HCT116 (cell line): ENCODE data around the gene ANGPTL8. TPM values are rescaled to one million over a fixed set of nuclear protein-coding genes. Genes with fewer than 3 reads are reported as not detected.

Experiments used
- ATAC-seq: fragments of 200-7000 bp; cut with Tn5 transposase; 2 replicates; pipeline ENCODE4 v1.9.1; 2020; ENCODE audit warnings: mild to moderate bottlenecking, moderate library complexity
- BruUV-seq: library from RNA; stranded (reverse); fragments of 400-500 nt; replicated peaks from 2 replicates; lab custom pipeline; 2021; lab: Mats Ljungman, UMichigan
- CTCF ChIA-PET: fragments of 300-600 bp; sonication (Branson Sonifier 250); formaldehyde crosslinking; loops from one replicate; lab custom pipeline; 2021; ENCODE audit warnings: antibody characterized with exemption; lab: Charles Lee
- POLR2A ChIA-PET: fragments of 300-600, 350-600 bp; sonication (Branson Sonifier 250); formaldehyde crosslinking; loops from one replicate; lab custom pipeline; 2021; ENCODE audit warnings: antibody characterized with exemption; lab: Charles Lee
- RAD21 ChIA-PET, 2 experiments: fragments of 300-600 bp; sonication (Branson Sonifier 250); formaldehyde crosslinking; loops; one replicate each; lab custom pipeline; 2023; ENCODE audit warnings: low total read pairs in 2 of 2; ENCODE audit not compliant: uncharacterized antibody in 2 of 2, unreplicated experiment in 2 of 2, low non-redundant PET in 1 of 2; lab: Charles Lee
- DNase-seq: peaks from one replicate; pipeline ENCODE4 v3.0.0-alpha.2; 2010; ENCODE audit warnings: low read depth, low spot score
- H2AFZ ChIP-seq: fragments of 200-600 bp; shearing (Covaris generic), sonication (generic); 2 replicates; pipeline ENCODE4 v1.6.1; 2017; ENCODE audit warnings: low read depth, mixed run types, mixed read lengths, antibody characterized with exemption, low read length; ENCODE audit not compliant: poor library complexity, severe bottlenecking
- H3K27ac ChIP-seq: 2 replicates; pipeline ENCODE4 v1.5.1; 2012; ENCODE audit warnings: low read depth, low read length
- H3K27me3 ChIP-seq: fragments of 200-600 bp; sonication (generic); 2 replicates; pipeline ENCODE4 v1.6.1; 2016; ENCODE audit warnings: mixed run types, low read length, mixed read lengths; ENCODE audit not compliant: insufficient read depth
- H3K36me3 ChIP-seq, 2 experiments: fragments of 200-500 bp in 1 of 2; fragments of 200-600 bp in 1 of 2; sonication (Bioruptor generic) in 1 of 2; sonication (generic) in 1 of 2; 2 replicates each; pipeline versions ENCODE4 v1.5.1 to v1.6.1; 2014 to 2016; ENCODE audit warnings: low read length in 2 of 2, inconsistent platforms in 1 of 2, mixed read lengths in 1 of 2, mixed run types in 1 of 2; ENCODE audit not compliant: insufficient read depth in 2 of 2, control insufficient read depth in 1 of 2
- H3K4me1 ChIP-seq, 2 experiments: fragments of 200-600 bp in 1 of 2; sonication (generic) in 1 of 2; 2 replicates each; pipeline versions ENCODE4 v1.5.1 to v1.6.1; 2012 to 2017; ENCODE audit warnings: low read length in 2 of 2, inconsistent platforms in 1 of 2, mild to moderate bottlenecking in 1 of 2, mixed read lengths in 1 of 2, mixed run types in 1 of 2, moderate library complexity in 1 of 2; ENCODE audit not compliant: insufficient read depth in 2 of 2, control insufficient read depth in 1 of 2
- H3K4me2 ChIP-seq: fragments of 200-600 bp; sonication (generic); 2 replicates; pipeline ENCODE4 v1.6.1; 2017; ENCODE audit warnings: mixed run types, low read length, mixed read lengths
- H3K4me3 ChIP-seq, 2 experiments: fragments of 200-600 bp in 1 of 2; sonication (generic) in 1 of 2; replicated peaks in 1 of 2; 2 replicates each; pipeline ENCODE4 v1.5.1; 2011 to 2016; ENCODE audit warnings: low read length in 2 of 2, control low read depth in 1 of 2, low read depth in 1 of 2, mild to moderate bottlenecking in 1 of 2, mixed read lengths in 1 of 2, mixed run types in 1 of 2
- H3K79me2 ChIP-seq: fragments of 200-600 bp; sonication (generic); 2 replicates; pipeline ENCODE4 v1.6.1; 2017; ENCODE audit warnings: mild to moderate bottlenecking, mixed run types, low read length, moderate library complexity, mixed read lengths; ENCODE audit not compliant: insufficient read depth
- H3K9ac ChIP-seq: fragments of 200-600 bp; sonication (generic); 2 replicates; pipeline ENCODE4 v1.6.1; 2016; ENCODE audit warnings: low read length, mixed read lengths
- H3K9me2 ChIP-seq: fragments of 200-600 bp; sonication (generic), shearing (Covaris generic); 2 replicates; pipeline ENCODE4 v1.6.1; 2017; ENCODE audit warnings: mixed run types, mild to moderate bottlenecking, moderate library complexity; ENCODE audit not compliant: insufficient read depth
- H3K9me3 ChIP-seq, 2 experiments: fragments of 200-500 bp in 1 of 2; fragments of 200-600 bp in 1 of 2; sonication (Bioruptor generic) in 1 of 2; sonication (generic) in 1 of 2; 2 replicates each; pipeline ENCODE4 v1.6.1; 2014 to 2017; ENCODE audit warnings: low read length in 2 of 2, mixed read lengths in 2 of 2, inconsistent platforms in 1 of 2, low read depth in 1 of 2, mild to moderate bottlenecking in 1 of 2, mixed run types in 1 of 2, moderate library complexity in 1 of 2; ENCODE audit not compliant: control insufficient read depth in 1 of 2, insufficient read depth in 1 of 2
- H4K20me1 ChIP-seq: fragments of 200-600 bp; sonication (generic), shearing (Covaris generic); 2 replicates; pipeline ENCODE4 v1.6.1; 2017; ENCODE audit warnings: mixed run types, mild to moderate bottlenecking, moderate library complexity; ENCODE audit not compliant: insufficient read depth
- ELF1 ChIP-seq: IDR thresholded peaks from 2 replicates; pipeline ENCODE4 v1.6.1; 2012; ENCODE audit warnings: low read depth, borderline replicate concordance
- RAD21 ChIP-seq: IDR thresholded peaks from 2 replicates; pipeline ENCODE4 v1.6.1; 2012; ENCODE audit warnings: low read depth, mild to moderate bottlenecking
- SIN3A ChIP-seq: IDR thresholded peaks from 2 replicates; pipeline ENCODE4 v1.6.1; 2012; ENCODE audit warnings: low read depth
- ZNF274 ChIP-seq: fragments of 200-500 bp; sonication (Bioruptor generic); IDR thresholded peaks from 2 replicates; pipeline ENCODE4 v1.6.1; 2014; ENCODE audit warnings: mild to moderate bottlenecking, low read depth, low read length, inconsistent platforms
- intact Hi-C: fragments of 100-400 bp; cut with micrococcal nuclease; formaldehyde crosslinking; loops from 2 replicates; pipeline ENCODE4 v1.10.0; 2022
- total RNA-seq: library from RNA; stranded (reverse); gene quantifications from one replicate; pipeline ENCODE4 v1.2.1, GENCODE V29; 2021; ENCODE audit not compliant: unreplicated experiment
- TF ChIP-seq, protein P1 (sequence below): IDR thresholded peaks from 2 replicates; pipeline ENCODE4 v1.6.1; 2012; ENCODE audit warnings: low read depth

Gene ANGPTL8
- total RNA-seq, 1 experiment from 2014 or later = not detected

DNA sequence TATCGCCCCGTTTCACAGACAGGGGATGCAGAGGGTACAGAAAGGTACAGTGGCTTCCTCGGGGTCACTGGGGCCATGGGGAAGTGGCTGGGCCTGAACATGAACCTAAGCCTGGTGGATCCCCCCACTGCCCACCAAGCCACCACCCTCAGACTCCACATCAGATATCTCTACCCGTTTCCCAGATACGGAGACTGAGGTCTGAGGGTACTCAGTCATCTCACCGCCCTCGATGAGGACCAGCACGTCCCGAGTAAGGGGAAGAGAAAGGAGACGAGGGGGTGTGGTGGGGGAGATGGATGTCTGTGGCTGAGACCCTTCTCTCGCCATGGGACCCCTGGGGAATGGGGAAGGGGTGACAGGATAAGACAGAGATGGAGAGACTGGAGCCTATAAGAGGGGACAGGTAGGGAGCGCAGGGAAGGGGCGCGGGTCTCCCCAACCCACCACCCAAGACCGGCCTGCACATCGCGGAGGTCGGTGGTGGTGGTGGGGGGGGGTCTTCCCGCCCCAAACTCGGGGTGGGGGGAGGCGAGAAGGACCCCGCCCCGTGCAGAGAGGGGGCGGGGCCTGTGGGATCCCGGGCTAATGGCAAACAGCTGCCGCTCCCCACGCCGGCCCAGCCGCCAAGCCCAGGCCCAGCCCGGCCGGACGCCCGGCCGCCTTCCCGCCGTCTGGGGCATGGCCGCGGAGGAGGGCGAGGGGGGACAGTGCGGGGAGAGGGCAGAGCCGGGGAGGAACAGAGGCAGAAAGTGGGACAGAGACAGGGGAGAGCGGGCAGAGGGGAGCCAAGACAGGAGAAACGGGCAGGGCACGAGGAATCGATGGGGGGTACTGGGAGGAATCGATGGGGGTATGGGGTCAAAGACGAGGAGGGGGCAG is 42.8 kb upstream of the ANGPTL8 start:
- peak overlapping the region; percentile 75 for H3K4me2 ChIP-seq
- RAD21 ChIA-PET = no interaction called here
- peaks cover 0 to 6% of the 10 kb centered on the region in 2 experiments; a peak in 1 of 4 replicates for H3K36me3 ChIP-seq
- POLR2A ChIA-PET = no interaction called here
- H4K20me1 ChIP-seq = no peaks in the 10 kb centered on the region
- DNase-seq (no peak), ATAC-seq (peak; percentile 38)
- H3K9me2 ChIP-seq = no peaks in the 10 kb centered on the region
- no peak overlapping the region for H2AFZ ChIP-seq
- CTCF ChIA-PET = no interaction called here
- no TSS peak for BruUV-seq
- peak overlapping the region; percentile 81 for H3K27ac ChIP-seq
- no peaks in the 10 kb centered on the region for H3K27me3 ChIP-seq
- H3K9me3 ChIP-seq = no peaks in the 10 kb centered on the region
- peak overlapping the region; percentile 66 for H3K9ac ChIP-seq
- H3K4me1 ChIP-seq = peaks cover 18 to 28% of the 10 kb centered on the region in 2 experiments
- intact Hi-C loops = no loop called here
- TF ChIP-seq SIN3A (0 out of 2 replicates have a peak, but pooled peaks have one; percentile 2), ZNF274 (no peak), RAD21 (no peak), ELF1 (no peak)
- TF ChIP-seq, protein P1, sequence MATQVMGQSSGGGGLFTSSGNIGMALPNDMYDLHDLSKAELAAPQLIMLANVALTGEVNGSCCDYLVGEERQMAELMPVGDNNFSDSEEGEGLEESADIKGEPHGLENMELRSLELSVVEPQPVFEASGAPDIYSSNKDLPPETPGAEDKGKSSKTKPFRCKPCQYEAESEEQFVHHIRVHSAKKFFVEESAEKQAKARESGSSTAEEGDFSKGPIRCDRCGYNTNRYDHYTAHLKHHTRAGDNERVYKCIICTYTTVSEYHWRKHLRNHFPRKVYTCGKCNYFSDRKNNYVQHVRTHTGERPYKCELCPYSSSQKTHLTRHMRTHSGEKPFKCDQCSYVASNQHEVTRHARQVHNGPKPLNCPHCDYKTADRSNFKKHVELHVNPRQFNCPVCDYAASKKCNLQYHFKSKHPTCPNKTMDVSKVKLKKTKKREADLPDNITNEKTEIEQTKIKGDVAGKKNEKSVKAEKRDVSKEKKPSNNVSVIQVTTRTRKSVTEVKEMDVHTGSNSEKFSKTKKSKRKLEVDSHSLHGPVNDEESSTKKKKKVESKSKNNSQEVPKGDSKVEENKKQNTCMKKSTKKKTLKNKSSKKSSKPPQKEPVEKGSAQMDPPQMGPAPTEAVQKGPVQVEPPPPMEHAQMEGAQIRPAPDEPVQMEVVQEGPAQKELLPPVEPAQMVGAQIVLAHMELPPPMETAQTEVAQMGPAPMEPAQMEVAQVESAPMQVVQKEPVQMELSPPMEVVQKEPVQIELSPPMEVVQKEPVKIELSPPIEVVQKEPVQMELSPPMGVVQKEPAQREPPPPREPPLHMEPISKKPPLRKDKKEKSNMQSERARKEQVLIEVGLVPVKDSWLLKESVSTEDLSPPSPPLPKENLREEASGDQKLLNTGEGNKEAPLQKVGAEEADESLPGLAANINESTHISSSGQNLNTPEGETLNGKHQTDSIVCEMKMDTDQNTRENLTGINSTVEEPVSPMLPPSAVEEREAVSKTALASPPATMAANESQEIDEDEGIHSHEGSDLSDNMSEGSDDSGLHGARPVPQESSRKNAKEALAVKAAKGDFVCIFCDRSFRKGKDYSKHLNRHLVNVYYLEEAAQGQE = no peak
- H3K79me2 ChIP-seq = 0 out of 2 replicates have a peak, but pooled peaks cover 2% of the 10 kb centered on the region
- H3K4me3 ChIP-seq = peak overlapping the region; percentile 63 to 78
